DMS 273 (cell line): Measurements from ENCODE around the gene FANK1.
A peak's percentile ranks its signal among the peaks of the same experiment; 100 is the strongest.

Experiments used
- DNase-seq: peaks from one replicate; lab custom pipeline; 2025; ENCODE audit not compliant: unreplicated experiment; lab: John Stamatoyannopoulos, UW

FANK1 gene, protein sequence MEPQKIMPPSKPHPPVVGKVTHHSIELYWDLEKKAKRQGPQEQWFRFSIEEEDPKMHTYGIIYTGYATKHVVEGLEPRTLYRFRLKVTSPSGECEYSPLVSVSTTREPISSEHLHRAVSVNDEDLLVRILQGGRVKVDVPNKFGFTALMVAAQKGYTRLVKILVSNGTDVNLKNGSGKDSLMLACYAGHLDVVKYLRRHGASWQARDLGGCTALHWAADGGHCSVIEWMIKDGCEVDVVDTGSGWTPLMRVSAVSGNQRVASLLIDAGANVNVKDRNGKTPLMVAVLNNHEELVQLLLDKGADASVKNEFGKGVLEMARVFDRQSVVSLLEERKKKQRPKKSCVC

DNA sequence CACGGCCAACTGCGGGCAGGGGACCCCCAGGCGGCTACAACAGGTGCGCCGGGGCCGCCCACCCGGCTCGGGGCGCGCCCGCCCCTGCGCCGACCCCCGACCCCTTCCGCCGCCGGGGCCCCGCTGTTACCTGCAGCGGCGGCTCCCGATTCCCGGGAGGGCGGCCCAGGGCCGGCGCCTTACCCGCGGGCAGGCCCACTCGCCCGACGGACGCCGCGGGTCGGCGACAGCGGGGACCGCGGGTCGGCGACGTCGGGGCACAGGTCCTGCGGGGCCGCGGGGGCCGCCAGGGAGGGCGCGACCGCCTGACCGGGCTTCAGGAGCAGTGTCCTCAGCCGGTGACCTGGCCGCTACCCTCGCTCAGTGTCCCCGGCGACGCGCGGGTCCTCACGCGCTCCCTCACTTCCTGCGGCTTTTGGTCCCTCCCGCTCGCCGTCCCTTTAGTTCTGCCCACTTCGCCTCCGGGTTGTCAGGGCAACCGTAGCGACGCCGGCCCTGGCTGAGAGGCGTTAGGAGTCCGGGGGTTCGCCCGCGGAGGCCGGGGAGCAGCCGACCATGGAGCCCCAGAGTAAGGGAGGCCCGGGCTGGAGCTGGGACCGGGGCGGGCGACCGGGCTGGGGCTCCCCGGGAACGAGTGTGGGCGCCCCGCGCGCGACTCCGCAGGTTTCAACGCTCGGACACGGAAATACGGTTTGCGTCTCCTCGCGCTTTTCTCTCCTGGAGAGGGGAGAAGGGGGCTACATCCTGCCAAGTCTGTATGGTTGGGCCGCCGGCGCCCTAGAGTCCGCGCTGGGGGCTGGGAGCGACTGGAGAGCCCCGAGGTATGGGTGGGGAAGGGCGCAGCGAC, at the start of gene FANK1:
FANK1 (plus strand) TSS at position 477 of the 847 bp plus-strand sequence; CDS start at position 556, 79 bp downstream.
- DNase-seq = peak; percentile 83

DNA sequence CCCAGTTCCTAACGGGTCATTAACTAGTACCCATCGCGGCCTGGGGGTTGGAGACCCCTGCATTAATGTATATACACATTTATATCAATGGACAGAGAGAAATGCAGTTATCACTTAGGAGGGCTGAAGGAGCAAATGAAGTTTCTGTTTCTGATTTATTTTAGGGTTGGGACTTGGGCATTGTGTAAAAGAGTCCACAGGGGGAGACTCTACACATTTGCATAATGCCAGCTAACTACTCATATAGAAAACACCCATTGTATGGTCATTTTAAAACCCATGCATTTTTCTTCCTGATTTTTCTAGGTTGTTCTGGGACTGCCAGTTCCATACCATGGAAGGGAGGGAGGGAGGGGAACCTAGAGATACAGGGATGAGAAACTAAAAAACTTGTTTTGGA, 49.5 kb upstream of the FANK1 start:
- no peak for DNase-seq

DNA sequence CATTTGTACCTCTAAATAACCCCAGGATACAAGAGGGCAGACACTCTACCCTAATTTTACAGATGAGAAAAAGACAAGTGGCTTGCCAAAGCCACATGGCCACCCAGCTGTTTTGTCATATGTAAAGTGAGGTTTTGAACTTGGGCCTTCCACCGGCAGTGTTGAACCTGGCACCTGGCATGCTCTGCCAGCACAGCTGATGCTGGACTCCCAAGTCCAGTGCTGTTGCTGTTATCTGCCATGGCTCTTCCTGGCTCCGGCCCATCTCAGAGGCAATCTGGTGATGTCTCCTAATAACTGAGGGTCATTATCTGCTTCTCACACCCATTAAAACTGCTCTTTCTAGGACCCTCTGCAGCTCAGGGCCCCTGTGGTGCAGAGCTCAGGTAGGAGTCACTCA, 48.0 kb upstream of the FANK1 start:
- no peak for DNase-seq

DNA sequence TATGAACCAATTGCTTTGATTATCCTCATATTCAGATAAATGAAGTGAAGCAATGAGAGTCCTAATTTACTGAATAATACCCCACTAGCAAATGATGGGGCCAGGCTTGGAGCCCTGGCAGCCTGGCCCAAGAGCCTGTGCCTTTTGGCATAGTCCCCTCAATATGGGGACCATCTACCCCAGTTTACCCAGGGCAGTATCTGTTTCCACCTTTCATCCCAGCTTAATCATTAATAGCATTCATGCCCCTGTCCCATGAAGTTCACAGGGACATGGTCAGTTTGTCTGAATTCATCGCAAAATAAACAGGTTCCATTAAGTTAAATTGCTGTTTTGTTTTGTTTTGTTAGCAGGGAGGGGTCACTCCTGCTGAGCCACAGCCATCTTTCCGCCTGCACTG, 47.5 kb upstream of the FANK1 start:
- no peak for DNase-seq

DNA sequence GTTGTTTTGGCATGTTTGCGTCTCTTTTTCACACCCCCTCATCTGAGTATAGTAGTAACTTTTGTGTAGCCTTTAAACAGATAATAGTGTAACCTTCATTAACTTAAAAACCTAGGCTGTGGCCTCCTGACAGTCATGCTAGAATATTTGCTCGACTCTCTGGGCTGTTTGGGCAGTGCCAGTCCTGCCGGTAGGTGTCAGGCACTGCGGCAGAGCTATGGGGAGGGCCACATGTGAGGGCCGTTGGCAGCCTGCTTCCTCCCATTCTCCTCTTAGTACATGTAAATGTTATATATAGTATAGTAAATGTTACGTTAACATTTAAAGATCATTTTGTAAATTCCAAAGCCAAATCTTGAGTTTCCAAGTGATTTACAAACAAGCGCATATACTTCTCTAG, 46.9 kb upstream of the FANK1 start:
- no peak for DNase-seq

DNA sequence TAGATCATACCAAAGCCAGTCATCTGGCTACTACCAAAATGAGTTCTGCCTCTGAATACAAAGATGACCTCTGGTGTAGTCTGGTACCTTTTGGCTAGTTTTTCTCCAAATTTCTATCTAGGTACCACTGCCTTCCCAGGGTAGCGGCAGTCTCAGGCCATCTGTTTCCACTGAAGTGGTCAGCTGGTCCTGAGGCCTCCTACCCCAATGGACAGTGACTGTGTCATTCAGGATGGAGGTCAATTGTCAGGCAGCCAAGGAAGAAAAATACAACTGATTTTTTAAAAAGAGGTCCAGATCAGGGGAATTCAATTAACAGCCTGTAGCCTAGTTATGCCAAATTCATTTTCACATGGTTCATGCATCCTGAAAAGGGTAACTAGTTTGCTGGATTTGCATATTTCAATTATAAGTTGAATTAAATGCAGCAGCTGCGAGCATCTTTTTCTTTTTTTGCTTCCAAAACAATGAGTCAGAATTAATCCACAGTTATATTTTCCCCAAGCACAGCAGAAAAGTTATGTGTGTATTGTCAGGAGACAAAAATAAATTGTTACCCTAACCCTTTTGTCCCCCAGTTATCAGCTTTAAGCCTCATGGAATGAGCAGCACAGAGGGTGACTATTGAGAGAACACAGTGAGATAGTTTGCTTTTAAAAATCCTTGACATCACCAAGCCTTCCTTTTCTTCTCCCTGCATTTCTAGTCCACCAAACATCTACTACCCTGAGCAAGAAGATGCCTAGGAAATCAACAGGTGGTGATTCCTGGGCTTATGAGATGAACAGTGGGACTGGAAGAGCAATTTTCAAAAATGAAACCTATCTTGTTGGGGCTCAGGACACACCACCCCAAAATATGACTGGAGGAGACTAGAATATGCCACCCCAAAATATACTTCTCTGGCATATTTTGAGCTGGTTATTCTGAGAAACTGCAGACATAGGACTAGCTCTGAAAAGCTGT, 45.3 kb upstream of the FANK1 start:
- no peak for DNase-seq

DNA sequence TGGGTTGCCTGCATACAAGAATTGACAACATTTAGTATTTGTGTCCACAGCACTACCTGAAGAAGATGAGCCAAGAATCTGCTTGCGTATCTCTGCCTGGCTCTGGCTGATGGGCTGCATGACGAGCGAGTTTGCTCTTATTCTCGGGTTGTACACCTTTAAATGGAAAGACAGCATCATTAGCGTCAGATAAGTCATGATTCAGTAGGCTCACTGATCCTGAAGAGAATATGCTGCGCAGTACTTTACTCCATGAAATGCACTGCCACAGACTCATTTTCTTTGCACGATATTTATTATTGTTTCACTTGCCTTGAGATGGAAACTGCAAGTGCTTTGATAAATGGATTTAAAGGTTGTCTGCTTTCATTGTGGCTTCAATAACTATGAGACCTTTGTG, 43.9 kb upstream of the FANK1 start:
- no peak for DNase-seq

DNA sequence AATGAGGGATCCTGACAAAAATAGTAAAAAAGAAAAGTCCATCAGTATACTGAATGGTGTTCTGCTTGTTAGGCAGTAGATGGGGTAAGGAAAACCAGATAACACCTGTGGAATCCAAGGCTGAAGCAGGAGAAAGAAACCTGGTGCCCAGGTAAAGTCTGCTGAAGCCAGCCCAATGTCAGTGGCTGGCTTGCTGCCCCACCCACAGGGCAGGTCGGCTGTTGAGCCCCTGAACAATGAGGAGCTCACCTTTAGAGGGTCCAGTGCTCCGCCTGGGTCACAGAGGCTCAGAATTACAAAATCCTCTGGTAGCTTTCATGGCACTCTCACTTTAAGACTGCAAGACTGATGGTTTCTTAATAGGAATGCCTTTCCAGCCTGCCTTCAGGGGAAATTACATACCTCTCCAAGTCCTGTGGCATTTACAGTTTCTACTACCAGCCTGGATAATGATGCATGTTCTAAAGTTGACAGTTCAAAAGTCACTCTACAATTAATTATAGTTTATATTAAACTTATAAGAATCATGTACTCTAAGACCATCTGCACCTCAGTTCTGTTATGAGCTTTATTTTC, 39.1 kb upstream of the FANK1 start:
- DNase-seq = no peak

DNA sequence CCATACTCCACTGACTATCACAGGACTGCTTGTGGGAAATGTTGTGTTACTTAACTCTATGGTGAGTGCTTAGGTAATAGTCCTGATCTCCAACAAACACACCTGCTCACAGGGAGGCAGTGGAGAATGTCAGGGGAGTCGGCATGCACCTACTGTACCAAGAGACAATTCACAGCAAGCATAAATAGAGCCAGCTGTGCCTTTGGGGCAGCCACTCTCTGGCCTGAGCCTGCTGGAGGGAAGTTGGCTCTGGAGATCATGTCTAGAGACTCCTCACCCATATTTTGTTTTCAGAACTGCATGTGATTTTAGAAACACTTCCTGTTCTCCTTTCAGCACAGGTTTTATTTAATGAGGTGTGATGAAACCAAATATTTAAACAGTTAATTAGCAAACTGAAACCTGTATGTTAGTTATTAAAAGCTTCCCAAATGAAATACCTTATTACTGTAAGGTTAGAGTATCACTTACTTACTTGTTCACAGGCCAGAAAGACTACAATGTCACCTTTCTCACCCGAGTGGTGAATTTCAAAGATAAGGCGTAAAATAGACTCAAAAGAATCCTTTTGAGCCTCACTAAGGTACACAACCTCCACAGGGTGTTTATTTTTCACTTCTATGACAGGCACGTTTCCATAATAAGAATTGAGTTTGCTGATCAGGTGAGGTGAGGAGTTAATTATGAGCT, 37.1 kb upstream of the FANK1 start:
- no peak for DNase-seq

DNA sequence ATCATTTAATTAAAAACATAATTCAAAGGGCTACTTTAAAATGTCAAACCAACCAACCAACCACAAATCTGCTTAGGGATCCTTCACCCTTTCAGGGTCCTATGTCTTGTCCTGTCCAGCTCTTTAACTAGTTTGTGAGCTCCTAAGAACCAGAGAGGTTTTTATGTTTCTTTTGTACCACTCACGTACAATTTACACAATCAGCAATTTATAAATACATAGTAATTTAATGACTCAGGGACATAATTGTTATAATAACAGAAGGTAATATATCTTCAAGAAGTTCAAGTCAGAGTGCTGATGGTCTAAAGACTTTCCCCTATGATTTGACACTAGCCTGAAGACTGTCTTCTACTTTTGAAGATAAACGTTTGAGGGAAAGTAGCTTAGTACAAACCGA, 31.2 kb upstream of the FANK1 start:
- DNase-seq = no peak

DNA sequence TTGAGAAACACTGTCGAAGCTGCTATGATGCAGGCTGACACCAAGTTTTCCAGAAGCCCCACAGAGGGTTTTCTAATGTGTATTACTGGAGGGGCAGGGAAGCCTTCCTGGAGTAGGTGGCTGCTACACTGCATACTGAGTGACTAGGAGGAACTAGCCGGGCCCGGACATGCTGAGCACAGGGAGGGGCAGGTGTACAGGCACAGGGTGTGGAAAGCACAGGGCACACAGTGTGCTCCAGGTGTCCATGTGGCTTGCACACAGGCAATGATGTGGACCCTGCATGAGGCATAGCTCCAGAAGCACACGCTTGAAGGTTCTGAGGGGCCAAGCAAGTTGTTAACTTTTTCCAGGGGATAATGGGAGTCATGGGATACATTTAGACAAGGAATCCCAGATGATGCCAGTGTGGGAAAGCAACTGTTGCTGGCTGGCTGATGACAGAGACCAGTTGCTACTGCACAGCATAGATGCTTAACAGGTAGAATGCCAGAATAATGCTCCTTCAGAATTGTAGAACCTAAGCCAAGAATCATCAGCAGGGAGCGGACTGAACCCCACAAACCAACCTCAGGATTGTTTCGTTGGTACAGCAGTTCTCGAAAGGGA, 29.8 kb upstream of the FANK1 start:
- no peak for DNase-seq

DNA sequence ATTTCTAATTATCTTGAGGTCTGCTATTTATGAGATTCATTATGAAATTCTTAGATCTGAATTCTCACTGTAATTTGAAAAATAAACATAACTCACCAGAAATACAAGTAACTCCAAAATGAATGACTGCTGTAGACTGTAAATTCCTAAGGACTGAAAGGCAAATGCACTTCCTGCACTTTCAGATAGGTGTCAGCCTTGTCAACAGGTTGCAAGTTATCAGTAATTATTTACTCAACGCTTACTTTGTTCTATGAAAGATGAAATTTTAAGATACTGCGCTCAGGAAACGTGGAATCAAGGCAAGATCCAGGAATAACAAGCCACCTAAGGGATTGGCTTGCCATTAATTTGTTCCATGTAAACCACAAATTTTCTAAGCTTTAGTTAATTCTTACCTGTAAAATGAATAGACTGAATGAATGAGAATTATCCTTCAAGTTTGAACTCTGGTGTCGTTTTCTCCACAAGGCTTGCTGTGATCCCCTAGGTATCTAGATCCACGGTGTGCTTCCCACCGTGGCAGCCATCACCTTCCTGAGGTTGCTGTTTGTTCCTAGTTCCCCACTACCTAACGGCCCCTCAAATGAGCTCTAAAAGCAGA, 27.9 kb upstream of the FANK1 start:
- peak; percentile 50 for DNase-seq

DNA sequence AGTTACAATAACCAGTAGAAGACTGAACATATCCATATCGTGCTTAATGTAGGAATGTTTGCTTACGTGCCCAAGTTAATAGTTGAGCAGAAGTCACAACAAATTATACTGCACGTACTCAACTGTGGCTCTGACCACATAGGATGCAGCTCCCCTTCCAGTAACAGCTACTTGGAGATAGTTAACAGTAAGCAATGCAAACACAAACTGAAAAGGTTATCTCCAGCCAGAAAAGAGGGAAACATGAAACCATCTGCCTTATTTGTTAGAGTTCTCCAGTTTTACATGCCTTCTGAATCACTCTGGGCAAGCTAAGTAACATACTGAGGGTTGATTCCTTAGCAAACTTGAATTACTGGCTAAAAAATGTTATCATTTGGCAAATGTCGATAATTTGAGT, 25.0 kb upstream of the FANK1 start:
- DNase-seq = no peak

DNA sequence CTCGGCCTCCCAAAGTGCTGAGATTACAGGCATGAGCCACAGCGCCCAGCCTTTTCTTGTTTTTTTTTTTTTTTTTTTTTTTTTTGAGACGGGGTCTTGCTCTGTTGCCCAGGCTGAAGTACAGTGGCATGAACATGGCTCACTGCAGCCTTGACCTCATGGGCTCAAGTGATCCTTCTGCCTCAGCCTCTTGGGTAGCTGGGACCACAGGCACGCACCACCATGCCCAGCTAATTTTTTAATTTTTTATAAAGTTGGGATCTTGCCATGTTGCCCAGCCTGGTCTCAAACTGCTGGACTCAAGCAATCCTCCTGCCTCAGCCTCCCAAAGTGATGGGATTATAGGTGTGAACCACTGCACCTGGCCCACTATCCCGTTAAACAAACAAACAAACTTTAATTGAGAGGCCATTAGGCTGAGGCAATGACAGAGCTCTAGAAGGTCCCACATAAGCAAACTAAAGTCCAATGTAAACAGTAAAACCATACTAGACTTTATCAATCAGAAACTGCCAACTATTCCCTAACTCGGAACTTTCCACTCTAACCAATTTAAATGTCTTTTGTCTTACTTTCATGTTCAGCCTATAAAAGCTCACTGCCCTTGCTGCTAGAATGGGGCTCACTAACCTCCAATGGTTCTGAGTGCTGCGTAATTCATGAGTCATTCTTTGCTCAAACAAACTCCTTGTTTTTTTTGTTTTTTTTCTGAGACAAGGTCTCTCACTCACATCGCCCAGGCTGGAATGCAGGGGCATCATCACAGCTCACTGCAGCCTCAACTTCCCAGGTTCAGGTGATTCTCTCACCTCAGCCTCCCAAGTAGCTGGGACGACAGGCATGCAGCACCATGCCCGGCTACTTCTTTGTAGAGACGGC, 17.2 kb upstream of the FANK1 start:
- DNase-seq = no peak

DNA sequence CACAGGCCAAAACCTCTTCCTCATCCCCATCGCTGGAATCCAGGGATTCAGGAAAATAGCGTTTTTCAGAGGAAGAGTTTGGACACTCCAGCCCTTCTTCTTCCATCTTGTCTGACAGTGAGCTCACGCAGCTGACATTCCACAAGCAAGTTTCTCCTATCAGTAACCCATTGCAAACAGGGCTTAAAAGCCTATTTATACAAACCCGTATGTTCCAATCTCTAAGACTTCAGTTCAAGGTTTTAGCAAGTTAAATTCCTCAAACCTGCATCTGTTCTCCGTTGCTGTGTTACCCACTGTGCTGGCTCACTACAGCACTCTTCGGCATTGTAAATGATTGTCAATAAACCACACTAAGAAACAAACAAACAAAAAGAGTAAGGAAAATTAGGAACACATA, 15.6 kb upstream of the FANK1 start:
- no peak for DNase-seq

DNA sequence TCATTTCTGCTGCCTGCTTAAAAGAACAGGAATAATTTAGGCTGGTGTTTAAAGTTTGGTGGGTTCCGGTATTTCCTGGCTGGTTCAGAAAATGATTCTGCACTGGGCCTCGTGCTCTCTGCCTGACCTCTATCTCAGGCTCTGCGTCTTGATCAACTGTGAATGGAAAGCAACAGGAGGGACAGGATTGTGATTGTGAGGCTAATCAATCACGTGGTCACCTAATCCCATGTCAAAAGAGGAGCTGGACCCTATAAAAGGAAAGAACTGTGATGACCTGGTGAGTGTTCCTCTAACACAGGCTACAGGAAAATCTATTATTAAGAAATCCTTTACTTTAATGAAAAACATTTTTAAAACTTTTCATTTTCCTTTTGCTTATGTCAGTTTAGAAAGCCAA, 15.2 kb upstream of the FANK1 start, which contains the start of gene DHX32:
DHX32 (minus strand) TSS at position 101 of the 400 bp plus-strand sequence. CDS start 468 bp downstream, outside the sequence.
- DNase-seq = no peak

DNA sequence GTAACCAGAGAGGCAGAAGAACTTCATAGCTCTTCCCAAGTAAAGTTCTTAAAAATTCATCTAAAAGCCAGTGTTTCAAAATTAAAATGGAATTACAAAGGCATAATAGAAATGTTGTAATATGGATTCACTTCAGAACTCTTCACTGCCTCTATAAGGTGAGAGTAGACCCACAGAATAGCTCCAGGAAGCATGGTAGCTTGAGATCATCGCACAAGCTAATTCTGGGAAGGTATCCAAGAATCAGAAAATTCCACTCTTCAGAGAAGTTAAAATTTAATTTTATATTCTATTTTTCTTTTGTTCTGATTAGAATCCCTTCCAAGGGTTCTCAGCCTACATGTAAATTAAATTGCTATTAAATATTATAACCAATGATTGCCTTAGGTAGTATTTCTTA, 13.8 kb upstream of the FANK1 start:
- DNase-seq = no peak

DNA sequence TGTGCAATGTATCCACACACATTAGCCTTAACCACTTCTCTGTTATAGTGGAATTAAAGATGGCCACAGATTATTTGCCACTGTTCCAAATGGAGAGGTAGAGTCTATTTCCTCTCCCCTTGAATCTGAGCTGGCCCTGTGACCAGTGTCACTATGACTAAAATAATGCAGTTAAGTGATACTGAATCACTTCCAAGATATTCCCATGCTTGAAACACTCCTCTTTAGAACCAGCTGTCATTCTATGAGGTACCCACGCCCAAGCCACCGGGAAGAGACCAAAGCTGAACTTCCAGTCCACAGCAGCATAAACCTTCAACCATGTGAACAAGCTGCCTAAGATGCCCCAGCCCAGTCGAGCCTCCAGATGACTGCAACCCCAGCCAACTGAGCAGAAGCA, 13.2 kb upstream of the FANK1 start:
- DNase-seq = no peak
